Stimulated activated CD4-positive, alpha-beta T cell treated with anti-CD3 and anti-CD28 coated beads, Interleukin-12 subunit alpha, Interleukin-12 subunit beta, amount 100 ng/mL, for 4 hours (primary cell): Measurements from ENCODE around the gene YIF1A.
"Not testable (repeated sequence)": the region's sequence is repeated elsewhere in the genome, so short reads cannot be mapped to it uniquely, and the experiment has no call there.

Experiments
- DNase-seq: peaks from one replicate; pipeline ENCODE4 v3.0.0-alpha.2; 2020

YIF1A gene

GRCh38 chr11:66310803-66311440 is 22.0 kb upstream of the YIF1A start:
- not testable (repeated sequence) for DNase-seq

DNA sequence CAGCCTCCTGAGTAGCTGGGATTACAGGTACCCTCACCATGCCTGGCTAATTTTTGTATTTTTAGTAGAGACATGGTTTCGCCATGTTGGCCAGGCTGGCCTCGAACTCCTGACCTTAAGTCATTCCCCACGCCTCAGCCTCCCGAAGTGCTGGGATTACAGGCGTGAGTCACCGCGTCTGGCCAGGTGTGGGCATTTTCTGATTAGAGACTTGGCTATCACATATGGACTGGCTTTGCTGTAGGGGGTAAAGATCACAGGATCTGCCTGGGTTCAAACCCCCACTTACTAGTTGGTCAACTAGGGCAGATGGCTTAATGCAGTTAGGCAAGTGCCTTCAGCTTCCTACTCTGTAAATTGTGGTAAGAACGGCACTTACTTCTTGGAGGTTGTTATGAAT is 21.4 kb upstream of the YIF1A start:
- DNase-seq = no peak

- DNase-seq = no peak
These were observed 20.5 kb upstream of the YIF1A start for GRCh38 chr11:66309475-66309874.

GRCh38 chr11:66302656-66303055 is 13.7 kb upstream of the YIF1A start:
- no peak for DNase-seq

- DNase-seq = no peak
These were observed 10.2 kb upstream of the YIF1A start for GRCh38 chr11:66299186-66299585.

DNA sequence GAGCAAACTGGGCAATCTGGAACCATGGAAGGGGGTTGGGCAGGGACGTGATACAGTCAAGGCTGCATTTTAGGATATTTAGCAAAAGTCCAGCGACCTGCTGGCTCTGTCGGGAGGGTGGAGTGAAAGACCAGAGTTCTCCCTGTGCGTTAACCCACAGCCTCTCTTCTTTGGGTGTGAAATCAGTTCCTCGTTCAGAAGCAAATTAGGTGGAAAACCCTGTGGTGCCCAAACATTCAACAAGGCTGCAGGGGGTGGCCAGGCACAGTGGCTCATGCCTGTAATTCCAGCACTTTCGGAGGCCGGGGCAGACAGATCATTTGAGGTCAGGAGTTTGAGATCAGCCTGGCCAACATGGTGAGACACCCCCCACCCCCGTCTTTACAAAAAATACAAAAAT is 8.7 kb upstream of the YIF1A start:
- no peak for DNase-seq

DNA sequence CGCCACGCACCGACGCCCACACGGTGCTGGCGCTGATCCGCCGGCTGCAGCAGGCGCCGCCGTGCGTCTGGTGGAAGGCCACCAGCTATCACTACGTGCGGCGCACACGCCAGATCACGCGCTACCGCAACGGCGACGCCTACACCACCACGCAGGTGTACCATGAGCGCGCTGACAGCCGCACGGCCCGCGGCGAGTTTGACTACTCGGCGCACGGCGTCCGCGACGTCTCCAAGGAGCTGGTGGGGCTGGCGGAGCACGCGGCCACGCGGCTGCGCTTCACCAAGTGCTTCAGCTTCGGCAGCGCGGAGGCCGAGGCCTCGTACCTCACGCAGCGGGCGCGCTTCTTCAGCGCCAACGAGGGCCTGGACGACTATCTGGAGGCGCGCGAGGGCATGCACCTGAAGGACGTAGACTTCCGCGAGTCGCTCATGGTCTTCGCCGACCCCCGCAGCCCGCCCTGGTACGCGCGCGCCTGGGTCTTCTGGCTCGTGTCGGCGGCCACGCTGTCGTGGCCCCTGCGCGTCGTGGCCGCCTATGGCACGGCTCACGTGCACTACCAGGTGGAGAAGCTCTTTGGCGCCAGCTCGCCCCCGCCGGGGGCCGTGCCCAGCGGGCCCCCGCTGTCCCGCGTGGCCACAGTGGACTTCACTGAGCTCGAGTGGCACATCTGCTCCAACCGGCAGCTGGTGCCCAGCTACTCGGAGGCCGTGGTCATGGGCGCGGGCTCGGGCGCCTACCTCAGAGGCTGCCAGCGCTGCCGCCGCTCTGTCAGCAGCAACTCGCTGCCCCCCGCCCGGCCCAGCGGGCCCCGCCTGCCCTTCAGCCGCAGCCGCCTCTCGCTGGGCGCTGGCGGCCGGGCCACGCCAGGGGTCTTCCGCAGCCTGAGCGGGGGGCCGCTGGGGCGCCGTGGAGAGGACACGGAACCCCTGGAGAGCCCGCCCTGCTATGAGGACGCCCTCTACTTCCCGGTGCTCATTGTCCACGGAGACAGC is 6.0 kb upstream of the YIF1A start:
- DNase-seq = no peak

GRCh38 chr11:66293777-66294625 is 5.1 kb upstream of the YIF1A start:
- DNase-seq = no peak

DNA sequence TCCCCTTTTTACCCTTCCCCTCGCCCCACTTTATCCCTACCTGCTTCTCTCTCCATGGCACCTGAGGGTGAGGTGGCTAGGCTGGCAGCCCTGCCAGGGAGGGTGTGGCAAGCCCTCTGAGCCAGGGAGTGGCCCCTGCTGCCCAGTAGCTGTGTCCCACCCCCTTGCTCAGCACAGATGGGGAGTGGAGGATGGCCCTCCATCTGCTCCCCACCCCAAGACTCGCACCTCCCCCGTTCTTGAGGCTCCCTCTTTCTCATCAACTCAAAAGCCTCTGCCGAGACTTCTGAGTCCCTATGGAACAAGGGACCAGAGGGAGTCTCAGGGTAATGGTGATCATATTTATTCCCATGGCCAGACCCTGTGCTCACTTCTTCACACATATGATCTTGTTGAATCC is 4.4 kb upstream of the YIF1A start:
- DNase-seq = no peak

- no peak for DNase-seq
These were observed 3.8 kb upstream of the YIF1A start for GRCh38 chr11:66292543-66293332.

- peak; percentile 46 for DNase-seq
These were observed 3.0 kb upstream of the YIF1A start, which contains the start of gene TMEM151A for GRCh38 chr11:66291706-66292542. Gene TMEM151A (plus strand): TSS chr11:66291894. CDS start chr11:66292014, 120 bp downstream.

- no peak for DNase-seq
These were observed 2.4 kb upstream of the YIF1A start for GRCh38 chr11:66291303-66291705.

GRCh38 chr11:66290330-66290621 is 1.3 kb upstream of the YIF1A start:
- no peak for DNase-seq

GRCh38 chr11:66289548-66290329 is 796 bp upstream of the YIF1A start:
- peak; percentile 79 for DNase-seq

DNA sequence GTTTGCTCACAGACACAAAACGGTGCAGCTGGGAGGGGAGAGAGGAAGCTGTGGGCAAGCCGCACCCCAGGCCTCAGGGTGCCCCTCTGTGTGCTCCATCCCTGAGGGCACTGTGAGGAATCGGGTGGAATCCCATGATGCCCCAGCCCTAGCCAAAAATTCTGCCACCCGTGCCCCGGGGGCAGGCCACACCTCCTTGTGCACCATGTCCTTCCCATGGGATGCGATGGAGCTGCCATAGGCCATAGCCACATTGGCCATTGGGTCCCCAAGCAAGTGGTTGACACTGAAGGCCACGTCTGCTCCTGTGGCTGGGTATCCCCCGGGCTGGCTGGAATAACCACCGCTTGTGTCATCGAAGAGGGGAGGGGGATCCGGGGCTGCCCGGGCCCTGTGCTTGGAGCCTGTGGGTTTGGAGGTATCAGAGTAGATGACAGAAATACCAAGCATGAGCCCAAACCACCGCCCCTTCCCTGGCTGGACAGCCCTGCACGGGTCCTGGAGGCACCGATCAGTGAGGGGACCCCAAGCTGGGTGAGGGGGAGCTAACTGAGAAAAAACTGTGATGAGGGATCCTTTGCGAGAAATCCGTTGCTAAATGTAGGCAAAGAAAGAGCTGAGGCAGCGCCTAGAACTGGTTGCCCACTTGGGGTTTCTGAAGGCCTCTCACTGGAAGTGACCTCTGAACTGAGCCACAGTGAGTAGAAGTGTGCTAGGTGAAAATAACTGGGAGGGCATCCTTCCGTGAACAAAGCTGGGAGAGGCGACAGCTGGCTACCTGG is 863 bp downstream of the YIF1A start:
- no peak for DNase-seq

- DNase-seq = no peak
These were observed 1.6 kb downstream of the YIF1A start for GRCh38 chr11:66287211-66287888.

GRCh38 chr11:66286699-66287098 is 2.2 kb downstream of the YIF1A start:
- DNase-seq = no peak

DNA sequence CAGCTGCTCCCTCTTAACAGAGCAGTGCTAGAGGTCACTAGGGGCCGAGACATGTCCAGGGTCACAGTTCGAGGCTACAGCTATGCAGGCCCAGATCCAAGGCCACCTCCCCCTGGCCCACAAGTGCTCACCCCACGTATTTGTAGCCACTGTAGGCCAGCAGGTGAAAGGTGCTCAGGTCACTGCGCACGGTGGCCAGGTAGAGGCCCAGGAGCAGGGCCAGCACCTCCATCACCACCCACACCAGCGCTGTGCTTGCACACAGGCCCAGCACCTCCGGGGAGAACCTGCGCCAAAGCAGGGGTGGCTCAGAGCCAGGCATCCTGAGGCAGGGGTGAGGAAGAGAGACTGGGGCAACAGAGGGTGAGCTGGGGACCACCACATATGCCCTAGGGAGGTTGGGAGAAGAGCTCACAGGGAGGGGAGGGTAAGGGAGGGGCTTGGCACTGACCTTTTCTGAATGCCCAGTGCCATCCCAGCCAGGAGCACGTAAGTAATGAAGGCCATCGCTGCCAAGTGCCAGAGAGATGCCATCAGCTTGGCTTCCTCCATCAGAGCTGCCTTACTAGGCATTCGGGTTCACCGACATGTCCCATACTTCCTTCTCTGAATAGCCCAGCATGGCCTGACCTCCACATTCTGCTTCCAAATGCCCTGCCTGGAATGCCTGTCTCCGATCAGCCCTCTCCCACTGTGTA is 3.5 kb downstream of the YIF1A start:
- no peak for DNase-seq
